HL-60 (cell line): ENCODE results near the gene DMXL1.

Source experiments
- DNase-seq, 2 experiments: peaks; one replicate each; pipeline ENCODE4 v3.0.0-alpha.2; 2010 to 2020; ENCODE audit warnings: low read depth in 1 of 2, low spot score in 1 of 2
- H3K27ac ChIP-seq: fragments of 250-450 bp; sonication (Bioruptor Pico); replicated peaks from 2 replicates; pipeline ENCODE4 v1.5.1; 2020; ENCODE audit warnings: mild to moderate bottlenecking, moderate library complexity
- H3K27me3 ChIP-seq: fragments of 250-450 bp; sonication (Bioruptor Pico); 2 replicates; pipeline ENCODE4 v1.5.1; 2021; ENCODE audit warnings: mild to moderate bottlenecking, moderate library complexity; ENCODE audit not compliant: insufficient read depth, poor library complexity, severe bottlenecking
- H3K4me3 ChIP-seq: replicated peaks from 2 replicates; pipeline ENCODE4 v1.5.1; 2011; ENCODE audit warnings: mild to moderate bottlenecking, control low read depth, low read length; ENCODE audit not compliant: insufficient read depth
- CTCF ChIP-seq: IDR thresholded peaks from one replicate; pipeline ENCODE4 v1.5.1; 2011; ENCODE audit warnings: low read length, control low read depth, inconsistent platforms; ENCODE audit not compliant: insufficient read depth
- GABPA ChIP-seq: IDR thresholded peaks from 2 replicates; pipeline ENCODE4 v1.6.1; 2012; ENCODE audit warnings: low read depth
- POLR2AphosphoS5 ChIP-seq: IDR thresholded peaks from 2 replicates; pipeline ENCODE4 v1.6.1; 2012; ENCODE audit warnings: low read depth
- REST ChIP-seq: IDR thresholded peaks from 2 replicates; pipeline ENCODE4 v1.6.1; 2012; ENCODE audit warnings: low read depth; ENCODE audit not compliant: insufficient replicate concordance
- SPI1 ChIP-seq: IDR thresholded peaks from 2 replicates; pipeline ENCODE4 v1.6.1; 2012; ENCODE audit warnings: low read depth, mild to moderate bottlenecking, borderline replicate concordance

The DMXL1 gene

GRCh38 chr5:119268387-119269060 is 197.6 kb downstream of the DMXL1 start:
- Histone ChIP-seq H3K4me3 (peak overlapping the region; percentile 60), H3K27ac (peak overlapping the region; percentile 98), H3K27me3 (no peaks in the 10 kb centered on the region)
- peak; percentile 40 for TF ChIP-seq POLR2AphosphoS5
- TF ChIP-seq REST, result no peak
- no peak for TF ChIP-seq GABPA
- no peak for TF ChIP-seq CTCF
- peak; percentile 69 to 92 for DNase-seq

- peak in 1 of 2 experiments; percentile 28 for DNase-seq
- H3K27ac ChIP-seq, result peak overlapping the region; percentile 98
- peak overlapping the region; percentile 60 for H3K4me3 ChIP-seq
These were observed 198.4 kb downstream of the DMXL1 start for GRCh38 chr5:119269061-119269944.

GRCh38 chr5:119270121-119270565 is 199.3 kb downstream of the DMXL1 start:
- Histone ChIP-seq H3K4me3 (peak overlapping the region; percentile 60), H3K27me3 (no peaks in the 10 kb centered on the region), H3K27ac (peak overlapping the region; percentile 98)
- no peak for TF ChIP-seq SPI1
- no peak for TF ChIP-seq REST
- peak; percentile 24; the same call in 1 of the 2 replicates for TF ChIP-seq POLR2AphosphoS5
- DNase-seq, result no peak

More at GRCh38 chr5:119269061-119269944, 198.4 kb downstream of the DMXL1 start:
- H3K27me3 ChIP-seq, result no peaks in the 10 kb centered on the region
- TF ChIP-seq GABPA (no peak), POLR2AphosphoS5 (peak; percentile 57; the same call in 1 of the 2 replicates)

- H3K27ac ChIP-seq, result peak overlapping the region; percentile 98
- H3K4me3 ChIP-seq, result peak overlapping the region; percentile 60
- no peak for TF ChIP-seq REST
- peak; percentile 50 to 64 for DNase-seq
- H3K27me3 ChIP-seq, result no peaks in the 10 kb centered on the region
These were observed 200.3 kb downstream of the DMXL1 start for GRCh38 chr5:119270960-119271757.
